ENCODE measurements around the gene DQX1.
A peak's percentile ranks its signal among the peaks of the same experiment; 100 is the strongest.

DQX1 gene

DNA sequence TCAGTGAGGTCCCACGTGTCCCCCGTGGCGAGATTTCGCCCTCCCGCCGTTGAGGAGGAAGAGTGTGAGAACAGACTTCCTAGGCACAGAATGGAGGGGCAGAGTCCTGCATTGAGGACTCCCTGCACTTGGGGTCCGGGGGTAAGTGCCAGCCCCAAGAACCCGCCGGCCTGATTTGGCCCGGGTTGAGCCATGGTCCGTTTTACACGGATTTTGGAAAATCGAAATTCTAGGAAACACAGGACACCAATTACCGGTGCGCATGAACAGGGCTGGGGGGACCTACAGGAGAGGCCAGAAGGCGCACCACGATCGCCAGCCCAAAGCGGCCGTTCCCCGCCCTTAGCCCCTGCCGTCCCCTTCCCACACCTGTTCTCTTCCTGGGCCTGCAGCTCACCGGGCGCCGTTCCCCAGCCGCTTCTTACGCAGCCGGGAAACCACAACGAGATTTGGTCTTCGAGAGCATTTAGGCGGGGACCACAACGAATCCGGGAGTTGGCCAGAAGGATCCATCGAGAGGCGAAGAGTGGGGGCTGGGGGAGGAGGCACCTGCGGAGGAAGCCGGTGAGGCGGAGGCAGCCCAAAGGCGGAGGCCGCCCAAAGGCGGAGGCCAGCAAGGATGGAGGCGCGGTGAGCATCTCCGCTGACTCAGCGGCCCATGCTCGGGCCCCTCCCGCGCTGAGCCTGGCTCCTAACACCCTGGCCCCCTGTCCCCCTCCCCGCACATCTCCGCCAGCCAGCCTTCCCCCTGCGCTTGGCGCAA is 12.2 kb downstream of the DQX1 start:
- POLR2A ChIA-PET: no interaction called here
- H3K27ac ChIP-seq (ENCODE audit: extremely low read depth, low read depth, low read length): no peak overlapping the region

DNA sequence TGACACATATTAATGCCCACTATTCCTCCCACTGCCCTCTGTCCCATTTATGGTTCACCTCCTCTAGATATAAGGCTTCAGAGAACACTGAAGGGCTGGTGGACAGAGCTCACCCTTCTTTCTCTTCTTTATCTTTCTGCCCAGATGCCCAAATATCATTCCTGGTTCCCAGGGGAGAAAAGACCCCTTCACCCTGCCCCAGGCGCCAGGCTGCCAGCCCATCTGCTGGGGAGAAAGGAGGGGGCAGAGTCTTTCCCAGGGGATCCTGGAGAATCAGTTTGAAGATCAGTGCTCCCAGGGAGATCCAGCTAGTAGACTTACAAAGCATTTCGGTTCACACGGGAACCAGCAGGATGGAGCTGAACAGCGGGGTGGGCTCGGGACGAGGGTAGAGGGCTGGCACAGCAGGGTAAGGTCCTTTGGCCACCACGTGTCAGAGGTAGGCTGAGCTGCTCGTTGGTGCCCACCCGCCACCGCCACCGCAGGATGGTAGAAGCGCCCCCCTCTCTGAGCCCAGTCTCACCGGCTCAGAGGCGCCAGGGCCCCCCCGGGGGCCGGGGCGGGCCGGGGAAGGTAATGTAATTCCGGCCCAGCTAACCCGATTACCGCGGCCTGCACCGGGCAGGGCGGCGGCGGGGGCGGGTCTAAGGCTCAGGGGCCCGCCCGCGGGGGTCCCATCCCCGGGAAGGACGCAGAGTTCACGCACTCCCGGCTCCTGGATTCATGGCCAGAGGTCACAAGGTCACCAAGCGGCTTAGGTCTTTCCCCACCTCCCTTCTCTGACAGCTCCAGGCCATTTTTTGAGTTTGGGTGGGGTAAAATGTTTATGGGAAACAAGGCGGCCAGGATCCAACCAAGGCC is 13.1 kb downstream of the DQX1 start:
- H3K4me3 ChIP-seq (ENCODE audit: low read depth, low read length): no peak overlapping the region
- ChIA-PET POLR2A (no interaction called here), CTCF (no interaction called here)
- no peaks in the 10 kb centered on the region for H3K36me3 ChIP-seq (ENCODE audit: control insufficient read depth in 2 of 2, insufficient read depth in 1 of 2, low read length in 2 of 2)
- TF ChIP-seq ZNF146 (tag by site-specific recombination; IDR thresholded peaks at IDR 0.05): no peak
- no peak for TF ChIP-seq ZBTB20 (tag by site-specific recombination; IDR thresholded peaks at IDR 0.05)
- TF ChIP-seq ZNF624 (tag by site-specific recombination; IDR thresholded peaks at IDR 0.05): no peak
- no peak for TF ChIP-seq ZNF239 (tag by site-specific recombination; IDR thresholded peaks at IDR 0.05)
- TF ChIP-seq ZNF366 (tag by site-specific recombination; conservative IDR thresholded peaks at IDR 0.05): no peak
- no peak for TF ChIP-seq ZSCAN4 (tag by site-specific recombination; IDR thresholded peaks at IDR 0.05)
- no peak overlapping the region for H3K27ac ChIP-seq (ENCODE audit: extremely low read depth, low read depth, low read length)
- H3K4me1 ChIP-seq (ENCODE audit: control insufficient read depth, insufficient read depth, low read length): peaks cover 4% of the 10 kb centered on the region; the same call in 1 of the 2 replicates
- H3K9me3 ChIP-seq (ENCODE audit: control insufficient read depth, insufficient read depth, low read depth, low read length): no peaks in the 10 kb centered on the region

More for the DNA sequence above, 12.2 kb downstream of the DQX1 start:
- no peaks in the 10 kb centered on the region for H3K9me3 ChIP-seq (ENCODE audit: control insufficient read depth, insufficient read depth, low read depth, low read length)
- CTCF ChIA-PET: no interaction called here
- peak overlapping the region; percentile 26 for H3K4me3 ChIP-seq (ENCODE audit: low read depth, low read length)
- H3K36me3 ChIP-seq (ENCODE audit: control insufficient read depth in 2 of 2, insufficient read depth in 1 of 2, low read length in 2 of 2): no peaks in the 10 kb centered on the region
- TF ChIP-seq ZNF654 (tag by site-specific recombination; IDR thresholded peaks at IDR 0.05; ENCODE audit: low read depth) (no peak), ZNF785 (tag by site-specific recombination; IDR thresholded peaks at IDR 0.05) (no peak), FEZF1 (tag by site-specific recombination; IDR thresholded peaks at IDR 0.05) (no peak), ZNF302 (tag by site-specific recombination; IDR thresholded peaks at IDR 0.05; ENCODE audit: low read depth) (no peak)
- no peaks in the 10 kb centered on the region for H3K4me1 ChIP-seq (ENCODE audit: control insufficient read depth, insufficient read depth, low read length)

DNA sequence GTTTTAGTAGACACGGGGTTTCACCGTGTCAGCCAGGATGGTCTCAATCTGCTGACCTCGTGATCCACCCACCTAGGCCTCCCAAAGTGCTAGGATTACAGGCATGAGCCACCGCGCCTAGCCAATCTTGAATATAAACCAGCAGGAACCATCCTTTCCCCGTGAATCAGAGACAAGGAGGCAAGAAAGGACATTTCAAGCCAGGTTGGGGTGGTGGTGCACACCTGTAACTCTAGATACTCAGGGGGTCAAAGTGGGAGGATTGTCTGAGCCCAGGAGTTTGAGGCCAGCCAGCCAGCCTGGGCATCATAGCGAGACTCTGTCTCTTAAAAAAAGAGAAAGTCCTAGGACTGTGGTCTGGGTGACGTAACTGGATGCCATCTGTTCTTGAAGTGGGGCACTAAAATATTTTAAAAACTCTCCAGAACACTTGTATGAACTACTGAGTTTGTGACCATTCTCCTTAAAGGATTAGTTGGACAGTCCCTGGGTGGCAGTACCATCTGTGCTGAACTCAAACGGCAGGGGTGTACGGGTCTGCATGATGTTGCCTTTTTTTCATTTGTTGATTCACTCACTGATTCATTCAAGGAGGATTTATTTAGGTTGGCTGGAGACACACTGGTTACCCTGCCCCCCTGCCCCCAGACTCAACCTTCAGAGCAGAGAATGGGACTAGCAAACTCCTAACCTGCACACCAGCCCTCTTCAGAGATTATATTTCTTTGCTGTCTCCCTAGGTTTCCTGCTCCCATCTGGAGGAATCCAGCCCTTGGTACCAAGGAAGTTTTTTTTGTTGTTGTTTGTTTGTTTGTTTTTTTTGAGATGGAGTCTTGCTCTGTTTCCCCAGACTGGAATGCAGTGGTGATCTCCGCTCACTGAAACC is 14.7 kb downstream of the DQX1 start:
- Histone ChIP-seq H3K36me3 (ENCODE audit: control insufficient read depth in 2 of 2, insufficient read depth in 1 of 2, low read length in 2 of 2) (no peaks in the 10 kb centered on the region), H3K9me3 (ENCODE audit: control insufficient read depth, insufficient read depth, low read depth, low read length) (no peaks in the 10 kb centered on the region), H3K4me1 (ENCODE audit: control insufficient read depth, insufficient read depth, low read length) (peaks cover 4% of the 10 kb centered on the region; the same call in 1 of the 2 replicates), H3K27ac (ENCODE audit: extremely low read depth, low read depth, low read length) (no peak overlapping the region), H3K4me3 (ENCODE audit: low read depth, low read length) (no peak overlapping the region)
- TF ChIP-seq ZFP3 (tag by site-specific recombination; IDR thresholded peaks at IDR 0.05; ENCODE audit: low read depth): no peak
- TF ChIP-seq, protein P1, sequence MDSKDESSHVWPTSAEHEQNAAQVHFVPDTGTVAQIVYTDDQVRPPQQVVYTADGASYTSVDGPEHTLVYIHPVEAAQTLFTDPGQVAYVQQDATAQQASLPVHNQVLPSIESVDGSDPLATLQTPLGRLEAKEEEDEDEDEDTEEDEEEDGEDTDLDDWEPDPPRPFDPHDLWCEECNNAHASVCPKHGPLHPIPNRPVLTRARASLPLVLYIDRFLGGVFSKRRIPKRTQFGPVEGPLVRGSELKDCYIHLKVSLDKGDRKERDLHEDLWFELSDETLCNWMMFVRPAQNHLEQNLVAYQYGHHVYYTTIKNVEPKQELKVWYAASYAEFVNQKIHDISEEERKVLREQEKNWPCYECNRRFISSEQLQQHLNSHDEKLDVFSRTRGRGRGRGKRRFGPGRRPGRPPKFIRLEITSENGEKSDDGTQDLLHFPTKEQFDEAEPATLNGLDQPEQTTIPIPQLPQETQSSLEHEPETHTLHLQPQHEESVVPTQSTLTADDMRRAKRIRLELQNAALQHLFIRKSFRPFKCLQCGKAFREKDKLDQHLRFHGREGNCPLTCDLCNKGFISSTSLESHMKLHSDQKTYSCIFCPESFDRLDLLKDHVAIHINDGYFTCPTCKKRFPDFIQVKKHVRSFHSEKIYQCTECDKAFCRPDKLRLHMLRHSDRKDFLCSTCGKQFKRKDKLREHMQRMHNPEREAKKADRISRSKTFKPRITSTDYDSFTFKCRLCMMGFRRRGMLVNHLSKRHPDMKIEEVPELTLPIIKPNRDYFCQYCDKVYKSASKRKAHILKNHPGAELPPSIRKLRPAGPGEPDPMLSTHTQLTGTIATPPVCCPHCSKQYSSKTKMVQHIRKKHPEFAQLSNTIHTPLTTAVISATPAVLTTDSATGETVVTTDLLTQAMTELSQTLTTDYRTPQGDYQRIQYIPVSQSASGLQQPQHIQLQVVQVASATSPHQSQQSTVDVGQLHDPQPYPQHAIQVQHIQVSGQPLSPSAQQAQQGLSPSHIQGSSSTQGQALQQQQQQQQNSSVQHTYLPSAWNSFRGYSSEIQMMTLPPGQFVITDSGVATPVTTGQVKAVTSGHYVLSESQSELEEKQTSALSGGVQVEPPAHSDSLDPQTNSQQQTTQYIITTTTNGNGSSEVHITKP (tag by site-specific recombination; IDR thresholded peaks at IDR 0.05): peak; percentile 65
- ChIA-PET CTCF (interaction anchor here (1.2 kb wide), 1 partner anchor 78 kb away, joined by 3 read pairs; no protein-coding TSS in a partner anchor), POLR2A (interaction anchor here (0.6 to 2.3 kb wide), 5 partner anchors 10 to 427 kb away, joined by 3 to 13 read pairs (median 4); partner anchors contain the start of genes AUP1, CCDC142, HTRA2 and TTC31)
